A172 (cell line): ENCODE data around the gene RPP25. TPM values are rescaled to one million over a fixed set of nuclear protein-coding genes. Genes with fewer than 3 reads are reported as not detected.
"Not testable (repeated sequence)": the region's sequence is repeated elsewhere in the genome, so short reads cannot be mapped to it uniquely, and the experiment has no call there.

Experiments
- DNase-seq: peaks from one replicate; pipeline ENCODE4 v3.0.0-alpha.2; 2015; ENCODE audit warnings: low spot score
- total RNA-seq: library from RNA; depleted of rRNA; stranded (reverse); fragments of >200 nt; shearing (Covaris generic); gene quantifications from 2 replicates; pipeline ENCODE4 v1.2.3, GENCODE V29; 2014; rRNA removed

The RPP25 gene
- total RNA-seq, 1 experiment from 2014 or later: 1.1 TPM

GRCh38 chr15:74917676-74918075 lies 38.9 kb downstream of the RPP25 start:
- no peak for DNase-seq

GRCh38 chr15:74913799-74914198 lies 42.8 kb downstream of the RPP25 start:
- DNase-seq: not testable (repeated sequence)

GRCh38 chr15:74913041-74913440 lies 43.5 kb downstream of the RPP25 start:
- DNase-seq: no peak

GRCh38 chr15:74908635-74909034 lies 47.9 kb downstream of the RPP25 start:
- no peak for DNase-seq

- DNase-seq: no peak
Measured at GRCh38 chr15:74907163-74907870, 49.3 kb downstream of the RPP25 start.

GRCh38 chr15:74906450-74907162 lies 50.0 kb downstream of the RPP25 start, which contains the start of gene FAM219B:
TSS of gene FAM219B (minus strand) at chr15:74906851. CDS start at chr15:74906800, 51 bp downstream.
- DNase-seq: peak; percentile 77

- peak; percentile 10 for DNase-seq
Measured at GRCh38 chr15:74906067-74906449, 50.5 kb downstream of the RPP25 start.

Other genes with a start within 250 kb of the RPP25 start
- gene CYP1A1, start 231.2 kb downstream of the RPP25 start, total RNA-seq: 0.17 and 0.22 TPM in 2 replicates
- not detected in 2 replicates for gene CYP1A2, start 207.9 kb downstream of the RPP25 start, total RNA-seq
- gene CSK, start 174.7 kb downstream of the RPP25 start, total RNA-seq: 28.3 and 29.8 TPM in 2 replicates
- not detected in 2 replicates for gene LMAN1L, start 143.9 kb downstream of the RPP25 start, total RNA-seq
- gene CPLX3, start 130.1 kb downstream of the RPP25 start, total RNA-seq: not detected in 2 replicates
- 35.9 and 40.1 TPM in 2 replicates for gene ULK3, start 113.6 kb downstream of the RPP25 start, total RNA-seq
- gene SCAMP2, start 83.4 kb downstream of the RPP25 start, total RNA-seq: 36.1 and 39.7 TPM in 2 replicates
- gene MPI, start 66.7 kb downstream of the RPP25 start, total RNA-seq: 48.5 and 50.3 TPM in 2 replicates
- gene FAM219B, start 49.9 kb downstream of the RPP25 start, total RNA-seq: 26.6 and 28.6 TPM in 2 replicates
- gene COX5A, start 18.7 kb downstream of the RPP25 start, total RNA-seq: 124 and 129 TPM in 2 replicates
- gene SCAMP5, start 38.8 kb upstream of the RPP25 start, total RNA-seq: 4.7 and 5.9 TPM in 2 replicates
- gene PPCDC, start 66.8 kb upstream of the RPP25 start, total RNA-seq: 16.1 and 19.1 TPM in 2 replicates
- gene C15orf39, start 245.1 kb upstream of the RPP25 start, total RNA-seq: 2.3 and 2.7 TPM in 2 replicates